Loucy (cell line): ENCODE measurements around the gene SERPINA12.

Experiments
- H2AFZ ChIP-seq: fragments of 200-600 bp; sonication (generic); 2 replicates; pipeline ENCODE4 v1.6.0; 2016; ENCODE audit warnings: antibody characterized with exemption, mild to moderate bottlenecking, low read length, moderate library complexity
- H3F3A ChIP-seq: fragments of 200-600 bp; 2 replicates; pipeline ENCODE4 v1.6.0; 2016; ENCODE audit warnings: antibody characterized with exemption, low read depth, mild to moderate bottlenecking
- H3K27me3 ChIP-seq: fragments of 200-600 bp; sonication (generic); 2 replicates; pipeline ENCODE4 v1.6.1; 2014; ENCODE audit warnings: low read length, mild to moderate bottlenecking; ENCODE audit not compliant: insufficient read depth, poor library complexity, severe bottlenecking
- H3K36me3 ChIP-seq: fragments of 200-600 bp; sonication (generic); 2 replicates; pipeline ENCODE4 v1.6.1; 2016; ENCODE audit warnings: low read length; ENCODE audit not compliant: insufficient read depth
- H3K4me1 ChIP-seq: fragments of 200-600 bp; sonication (generic); 2 replicates; pipeline ENCODE4 v1.5.1; 2014; ENCODE audit warnings: low read length, mild to moderate bottlenecking; ENCODE audit not compliant: insufficient read depth, poor library complexity, severe bottlenecking
- H3K4me2 ChIP-seq: fragments of 200-600 bp; sonication (generic); 2 replicates; pipeline ENCODE4 v1.6.0; 2014; ENCODE audit warnings: antibody characterized with exemption, low read length, low read depth, mild to moderate bottlenecking; ENCODE audit not compliant: poor library complexity, severe bottlenecking
- H3K4me3 ChIP-seq: fragments of 200-600 bp; sonication (generic); 2 replicates; pipeline ENCODE4 v1.5.1; 2014; ENCODE audit warnings: low read length, mild to moderate bottlenecking, mixed read lengths; ENCODE audit not compliant: poor library complexity, severe bottlenecking
- H3K79me2 ChIP-seq: fragments of 200-600 bp; sonication (generic); 2 replicates; pipeline ENCODE4 v1.6.1; 2014; ENCODE audit warnings: low read length; ENCODE audit not compliant: insufficient read depth
- H3K9ac ChIP-seq: fragments of 200-600 bp; sonication (generic); 2 replicates; pipeline ENCODE4 v1.6.0; 2014; ENCODE audit warnings: mild to moderate bottlenecking, low read depth, low read length, moderate library complexity; ENCODE audit not compliant: poor library complexity, severe bottlenecking
- H3K9me2 ChIP-seq: fragments of 200-600 bp; sonication (generic); replicated peaks from 2 replicates; pipeline ENCODE4 v1.6.1; 2016; ENCODE audit warnings: low read depth, low read length, mixed read lengths
- H3K9me3 ChIP-seq: fragments of 200-600 bp; sonication (generic); 2 replicates; pipeline ENCODE4 v1.6.1; 2014; ENCODE audit warnings: mild to moderate bottlenecking, antibody characterized with exemption, low read length, low read depth; ENCODE audit not compliant: insufficient read depth
- H4K20me1 ChIP-seq: fragments of 200-600 bp; sonication (generic); 2 replicates; pipeline ENCODE4 v1.6.0; 2014; ENCODE audit warnings: antibody characterized with exemption, low read length, mild to moderate bottlenecking; ENCODE audit not compliant: insufficient read depth, poor library complexity, severe bottlenecking
- CTCF ChIP-seq: fragments of 200-600 bp; sonication (generic); conservative IDR thresholded peaks from 2 replicates; pipeline ENCODE4 v1.5.1; 2014; ENCODE audit warnings: mild to moderate bottlenecking, antibody characterized with exemption, low read length
- EZH2phosphoT487 ChIP-seq: fragments of 200-600 bp; IDR thresholded peaks from 2 replicates; pipeline ENCODE4 v1.6.1; 2018; ENCODE audit warnings: antibody characterized with exemption, mild to moderate bottlenecking, moderate library complexity, borderline replicate concordance

The SERPINA12 gene

GRCh38 chr14:94469261-94469660 lies 40.0 kb downstream of the SERPINA12 start:
- H3K4me2 ChIP-seq = no peak overlapping the region
- no peaks in the 10 kb centered on the region for H3K9me2 ChIP-seq
- no peak overlapping the region for H3K4me3 ChIP-seq
- H4K20me1 ChIP-seq = no peaks in the 10 kb centered on the region
- H3K9me3 ChIP-seq = no peaks in the 10 kb centered on the region; the same call in 1 of the 2 replicates
- H3K36me3 ChIP-seq = no peaks in the 10 kb centered on the region
- H3F3A ChIP-seq = no peaks in the 10 kb centered on the region
- no peaks in the 10 kb centered on the region for H3K79me2 ChIP-seq
- H2AFZ ChIP-seq = no peak overlapping the region
- H3K9ac ChIP-seq = no peak overlapping the region
- H3K27me3 ChIP-seq = no peaks in the 10 kb centered on the region
- H3K4me1 ChIP-seq = no peaks in the 10 kb centered on the region
- no peak for TF ChIP-seq EZH2phosphoT487
- no peak for TF ChIP-seq CTCF

GRCh38 chr14:94467728-94468520 lies 41.3 kb downstream of the SERPINA12 start:
- no peaks in the 10 kb centered on the region for H3F3A ChIP-seq
- H3K9me2 ChIP-seq = no peaks in the 10 kb centered on the region
- H3K9ac ChIP-seq = no peak overlapping the region
- H3K9me3 ChIP-seq = no peaks in the 10 kb centered on the region; the same call in 1 of the 2 replicates
- no peaks in the 10 kb centered on the region for H4K20me1 ChIP-seq
- H3K4me2 ChIP-seq = no peak overlapping the region
- H3K79me2 ChIP-seq = no peaks in the 10 kb centered on the region
- TF ChIP-seq EZH2phosphoT487 (no peak), CTCF (no peak)
- no peaks in the 10 kb centered on the region for H3K36me3 ChIP-seq
- H3K4me3 ChIP-seq = no peak overlapping the region
- no peaks in the 10 kb centered on the region for H3K4me1 ChIP-seq
- no peak overlapping the region for H2AFZ ChIP-seq
- no peaks in the 10 kb centered on the region for H3K27me3 ChIP-seq

GRCh38 chr14:94466706-94467370 lies 42.4 kb downstream of the SERPINA12 start:
- Histone ChIP-seq H2AFZ (no peak overlapping the region), H3K9me2 (no peaks in the 10 kb centered on the region), H3K36me3 (no peaks in the 10 kb centered on the region), H3K4me2 (no peak overlapping the region), H3K79me2 (no peaks in the 10 kb centered on the region), H3F3A (no peaks in the 10 kb centered on the region), H4K20me1 (no peaks in the 10 kb centered on the region), H3K27me3 (no peaks in the 10 kb centered on the region), H3K9me3 (no peaks in the 10 kb centered on the region; the same call in 1 of the 2 replicates), H3K9ac (no peak overlapping the region), H3K4me3 (no peak overlapping the region), H3K4me1 (no peaks in the 10 kb centered on the region)
- no peak for TF ChIP-seq CTCF
- TF ChIP-seq EZH2phosphoT487 = no peak
